ENCODE data around the gene S100A10.

S100A10 gene

DNA sequence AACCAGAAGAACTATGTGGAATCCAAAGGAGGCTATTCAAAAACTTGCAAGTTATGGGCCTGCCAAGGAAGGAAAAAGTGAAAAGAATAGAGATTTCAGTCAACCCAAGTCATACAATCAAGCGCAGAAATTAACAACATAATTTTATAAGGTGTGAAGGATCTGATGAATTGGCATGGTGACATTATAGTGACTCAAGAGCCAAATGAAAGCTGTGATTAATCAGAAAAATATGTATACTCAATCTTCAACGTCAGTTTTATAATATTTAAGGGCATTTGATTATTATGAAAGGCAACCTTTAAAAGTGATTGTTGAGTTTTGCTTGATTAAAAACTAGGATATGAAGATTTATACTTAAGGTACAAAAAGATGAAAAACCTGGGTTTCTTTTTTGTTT, 46.5 kb downstream of the S100A10 start:
- Histone ChIP-seq H3K27me3 (ENCODE audit: insufficient read depth, low read depth, severe bottlenecking) (peaks cover 100% of the 10 kb centered on the region), H3K36me3 (no peaks in the 10 kb centered on the region), H3K4me3 (ENCODE audit: low read depth, low read length) (no peak overlapping the region), H3K9me3 (ENCODE audit: severe bottlenecking) (peaks cover 14% of the 10 kb centered on the region), H3K27ac (no peak overlapping the region)
- TF ChIP-seq, protein P1, sequence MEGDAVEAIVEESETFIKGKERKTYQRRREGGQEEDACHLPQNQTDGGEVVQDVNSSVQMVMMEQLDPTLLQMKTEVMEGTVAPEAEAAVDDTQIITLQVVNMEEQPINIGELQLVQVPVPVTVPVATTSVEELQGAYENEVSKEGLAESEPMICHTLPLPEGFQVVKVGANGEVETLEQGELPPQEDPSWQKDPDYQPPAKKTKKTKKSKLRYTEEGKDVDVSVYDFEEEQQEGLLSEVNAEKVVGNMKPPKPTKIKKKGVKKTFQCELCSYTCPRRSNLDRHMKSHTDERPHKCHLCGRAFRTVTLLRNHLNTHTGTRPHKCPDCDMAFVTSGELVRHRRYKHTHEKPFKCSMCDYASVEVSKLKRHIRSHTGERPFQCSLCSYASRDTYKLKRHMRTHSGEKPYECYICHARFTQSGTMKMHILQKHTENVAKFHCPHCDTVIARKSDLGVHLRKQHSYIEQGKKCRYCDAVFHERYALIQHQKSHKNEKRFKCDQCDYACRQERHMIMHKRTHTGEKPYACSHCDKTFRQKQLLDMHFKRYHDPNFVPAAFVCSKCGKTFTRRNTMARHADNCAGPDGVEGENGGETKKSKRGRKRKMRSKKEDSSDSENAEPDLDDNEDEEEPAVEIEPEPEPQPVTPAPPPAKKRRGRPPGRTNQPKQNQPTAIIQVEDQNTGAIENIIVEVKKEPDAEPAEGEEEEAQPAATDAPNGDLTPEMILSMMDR (IDR thresholded peaks at IDR 0.05; ENCODE audit: low read depth, low read length) = no peak
- no peak for DNase-seq

- peaks cover 14% of the 10 kb centered on the region for H3K9me3 ChIP-seq (ENCODE audit: severe bottlenecking)
Measured at GRCh38 chr1:151945725-151946722, 47.6 kb downstream of the S100A10 start.

DNA sequence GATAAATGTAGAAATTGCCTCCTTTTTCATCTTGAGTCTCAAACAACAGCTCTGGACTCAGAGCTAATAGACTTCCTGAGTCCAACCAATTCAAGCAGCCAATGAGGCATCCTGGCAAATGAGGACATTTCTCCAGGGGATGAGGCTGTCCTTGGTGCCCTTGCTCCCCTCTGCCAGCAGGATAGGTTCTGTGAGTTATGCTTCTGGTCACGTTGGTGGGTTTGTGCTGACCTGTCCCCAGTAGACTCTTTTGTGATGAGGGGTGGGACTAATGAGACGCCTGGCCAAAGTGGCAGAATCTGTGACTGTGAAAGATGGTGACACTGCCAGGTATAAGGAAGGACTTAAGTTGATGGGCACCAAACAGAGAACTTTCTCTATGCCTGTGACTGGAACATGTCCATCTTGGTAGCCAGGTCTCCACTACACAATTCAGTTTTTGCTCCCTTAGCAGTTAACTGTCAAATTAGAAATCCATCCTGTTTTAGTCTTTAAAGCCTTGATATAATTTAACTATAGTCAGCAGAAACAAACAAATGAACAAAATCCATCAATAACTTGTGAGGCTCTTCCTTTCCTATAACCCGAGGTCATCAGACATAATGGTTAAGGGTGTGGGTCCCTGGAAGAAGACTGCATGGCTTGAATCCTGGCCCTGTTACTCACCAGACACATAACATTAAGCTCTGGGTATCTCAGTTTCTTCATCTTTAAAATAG, 48.6 kb downstream of the S100A10 start:
- Histone ChIP-seq H3K27ac (no peak overlapping the region), H3K9me3 (ENCODE audit: severe bottlenecking) (peaks cover 10% of the 10 kb centered on the region), H3K27me3 (ENCODE audit: insufficient read depth, low read depth, severe bottlenecking) (peaks cover 100% of the 10 kb centered on the region), H3K4me3 (ENCODE audit: low read depth, low read length) (no peak overlapping the region), H3K36me3 (no peaks in the 10 kb centered on the region)
- DNase-seq = no peak
- TF ChIP-seq, protein P1 (IDR thresholded peaks at IDR 0.05; ENCODE audit: low read depth, low read length) = no peak

More at GRCh38 chr1:151945725-151946722, 47.6 kb downstream of the S100A10 start:
- Histone ChIP-seq H3K27ac (no peak overlapping the region), H3K27me3 (ENCODE audit: insufficient read depth, low read depth, severe bottlenecking) (peaks cover 100% of the 10 kb centered on the region), H3K36me3 (no peaks in the 10 kb centered on the region), H3K4me3 (ENCODE audit: low read depth, low read length) (no peak overlapping the region)
- no peak for DNase-seq
- TF ChIP-seq, protein P1 (IDR thresholded peaks at IDR 0.05; ENCODE audit: low read depth, low read length) = no peak

DNA sequence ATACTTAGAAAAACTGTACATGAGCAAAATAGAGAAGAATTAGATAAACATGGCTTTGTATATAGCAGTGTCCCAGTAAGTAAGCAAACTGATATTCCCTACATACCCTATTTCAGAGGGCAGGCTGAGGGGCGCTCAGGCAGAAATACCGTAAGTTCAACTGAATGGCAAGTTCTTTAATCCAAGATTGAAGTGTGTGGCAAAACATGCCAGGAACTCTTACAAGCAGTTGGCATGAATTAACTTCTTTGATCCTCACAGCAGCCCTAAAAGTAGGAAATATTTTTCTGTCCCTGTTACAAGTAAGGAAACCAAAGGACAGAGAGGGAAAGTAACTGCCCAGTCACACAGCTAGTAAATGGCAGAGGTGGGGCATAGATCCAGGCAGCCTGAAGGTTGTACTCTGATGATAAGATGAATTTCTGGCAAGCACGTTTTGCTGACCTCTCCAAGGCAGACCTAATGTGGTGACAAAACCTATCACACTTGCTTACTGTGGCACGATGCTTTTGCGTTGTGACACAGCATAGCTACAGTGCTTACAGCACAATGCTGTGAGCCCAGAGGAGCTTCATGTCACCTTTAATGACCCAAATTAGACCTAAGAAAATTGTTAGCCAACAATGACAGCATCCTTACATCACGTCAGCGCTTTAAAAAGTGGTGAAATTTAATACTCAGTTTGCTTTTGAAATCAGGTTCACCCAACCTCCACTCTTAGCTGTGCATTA, 49.4 kb downstream of the S100A10 start:
- Histone ChIP-seq H3K9me3 (ENCODE audit: severe bottlenecking) (peaks cover 10% of the 10 kb centered on the region), H3K4me3 (ENCODE audit: low read depth, low read length) (no peak overlapping the region), H3K36me3 (no peaks in the 10 kb centered on the region), H3K27me3 (ENCODE audit: insufficient read depth, low read depth, severe bottlenecking) (peaks cover 100% of the 10 kb centered on the region), H3K27ac (no peak overlapping the region)
- DNase-seq = no peak
- TF ChIP-seq, protein P1 (IDR thresholded peaks at IDR 0.05; ENCODE audit: low read depth, low read length) = no peak

GRCh38 chr1:151943591-151943990, 50.1 kb downstream of the S100A10 start:
- Histone ChIP-seq H3K27me3 (ENCODE audit: insufficient read depth, low read depth, severe bottlenecking) (peaks cover 100% of the 10 kb centered on the region), H3K9me3 (ENCODE audit: severe bottlenecking) (peaks cover 10% of the 10 kb centered on the region), H3K4me3 (ENCODE audit: low read depth, low read length) (no peak overlapping the region), H3K27ac (no peak overlapping the region), H3K36me3 (no peaks in the 10 kb centered on the region)
- no peak for DNase-seq
- TF ChIP-seq, protein P1 (IDR thresholded peaks at IDR 0.05; ENCODE audit: low read depth, low read length) = no peak
